WERI-Rb-1 (cell line): ENCODE measurements around the gene FBXO15.

ENCODE experiments used
- DNase-seq: peaks from one replicate; pipeline ENCODE4 v3.0.0-alpha.2; 2020
- H3K27ac ChIP-seq: fragments of 250-450 bp; sonication (Bioruptor Pico); 2 replicates; pipeline ENCODE4 v1.5.1; 2020; ENCODE audit warnings: mild to moderate bottlenecking, moderate library complexity
- H3K27me3 ChIP-seq: fragments of 250-450 bp; sonication (Bioruptor Pico); 2 replicates; pipeline ENCODE4 v1.5.1; 2021; ENCODE audit warnings: mild to moderate bottlenecking, low read depth, moderate library complexity; ENCODE audit not compliant: insufficient read depth, severe bottlenecking
- H3K36me3 ChIP-seq: fragments of 250-450 bp; sonication (Bioruptor Pico); 2 replicates; pipeline ENCODE4 v1.5.1; 2020; ENCODE audit warnings: mild to moderate bottlenecking, moderate library complexity
- H3K4me3 ChIP-seq: 2 replicates; pipeline ENCODE4 v1.5.1; 2011; ENCODE audit warnings: low read depth, mild to moderate bottlenecking, control low read depth, low read length
- H3K9me3 ChIP-seq: fragments of 250-450 bp; sonication (Bioruptor Pico); 2 replicates; pipeline ENCODE4 v1.5.1; 2021; ENCODE audit warnings: mild to moderate bottlenecking, moderate library complexity; ENCODE audit not compliant: severe bottlenecking
- TF ChIP-seq, protein P1 (sequence below): IDR thresholded peaks from 2 replicates; pipeline ENCODE4 v1.5.1; 2011; ENCODE audit warnings: low read depth, mild to moderate bottlenecking, control low read depth, inconsistent platforms, low read length

The FBXO15 gene

DNA sequence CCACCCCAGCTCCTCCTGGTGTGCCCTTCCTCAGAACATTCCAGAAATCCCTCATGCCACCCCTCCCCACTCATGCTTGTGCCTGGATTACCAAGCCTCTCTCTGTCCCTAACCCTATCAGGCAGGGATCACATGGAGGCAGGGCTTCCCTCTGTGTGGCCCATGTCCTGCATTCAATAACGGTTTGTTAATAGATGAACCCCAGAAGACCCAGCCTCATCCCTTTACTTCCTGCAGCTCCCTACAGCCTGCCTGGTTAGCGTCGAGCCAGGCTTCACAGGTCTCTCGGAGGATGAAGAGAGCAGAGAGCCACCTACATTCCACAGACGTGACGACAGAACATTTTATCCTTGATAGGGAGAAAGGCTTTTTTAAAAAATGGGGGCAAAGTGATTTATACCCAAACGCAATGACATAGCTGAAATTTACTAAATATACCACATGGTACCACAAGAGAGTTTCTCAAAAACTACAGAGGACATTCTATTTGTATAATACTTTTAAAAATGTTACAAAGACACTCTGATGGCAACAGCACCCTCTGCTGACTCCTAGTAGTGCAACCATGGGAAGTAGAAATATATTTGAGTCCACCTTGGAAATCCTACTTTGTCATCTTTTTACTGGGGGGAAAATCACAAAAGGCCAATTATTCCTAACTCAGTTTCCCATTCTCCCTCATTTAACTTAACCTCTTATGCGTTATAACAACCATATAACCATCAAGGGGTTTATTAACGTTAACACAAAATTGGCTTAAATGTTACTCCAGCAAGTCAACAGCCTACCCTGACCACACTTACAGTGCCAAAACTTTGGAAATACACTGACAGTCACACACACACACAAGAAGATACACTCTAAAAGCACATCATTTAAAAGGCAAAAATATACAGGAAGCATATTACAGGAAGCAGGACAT lies 30.7 kb downstream of the FBXO15 start:
- Histone ChIP-seq H3K4me3 (no peak overlapping the region), H3K27me3 (no peaks in the 10 kb centered on the region), H3K36me3 (no peaks in the 10 kb centered on the region), H3K27ac (no peak overlapping the region), H3K9me3 (peaks cover 7% of the 10 kb centered on the region)
- no peak for DNase-seq
- TF ChIP-seq, protein P1, sequence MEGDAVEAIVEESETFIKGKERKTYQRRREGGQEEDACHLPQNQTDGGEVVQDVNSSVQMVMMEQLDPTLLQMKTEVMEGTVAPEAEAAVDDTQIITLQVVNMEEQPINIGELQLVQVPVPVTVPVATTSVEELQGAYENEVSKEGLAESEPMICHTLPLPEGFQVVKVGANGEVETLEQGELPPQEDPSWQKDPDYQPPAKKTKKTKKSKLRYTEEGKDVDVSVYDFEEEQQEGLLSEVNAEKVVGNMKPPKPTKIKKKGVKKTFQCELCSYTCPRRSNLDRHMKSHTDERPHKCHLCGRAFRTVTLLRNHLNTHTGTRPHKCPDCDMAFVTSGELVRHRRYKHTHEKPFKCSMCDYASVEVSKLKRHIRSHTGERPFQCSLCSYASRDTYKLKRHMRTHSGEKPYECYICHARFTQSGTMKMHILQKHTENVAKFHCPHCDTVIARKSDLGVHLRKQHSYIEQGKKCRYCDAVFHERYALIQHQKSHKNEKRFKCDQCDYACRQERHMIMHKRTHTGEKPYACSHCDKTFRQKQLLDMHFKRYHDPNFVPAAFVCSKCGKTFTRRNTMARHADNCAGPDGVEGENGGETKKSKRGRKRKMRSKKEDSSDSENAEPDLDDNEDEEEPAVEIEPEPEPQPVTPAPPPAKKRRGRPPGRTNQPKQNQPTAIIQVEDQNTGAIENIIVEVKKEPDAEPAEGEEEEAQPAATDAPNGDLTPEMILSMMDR = peak; percentile 53

DNA sequence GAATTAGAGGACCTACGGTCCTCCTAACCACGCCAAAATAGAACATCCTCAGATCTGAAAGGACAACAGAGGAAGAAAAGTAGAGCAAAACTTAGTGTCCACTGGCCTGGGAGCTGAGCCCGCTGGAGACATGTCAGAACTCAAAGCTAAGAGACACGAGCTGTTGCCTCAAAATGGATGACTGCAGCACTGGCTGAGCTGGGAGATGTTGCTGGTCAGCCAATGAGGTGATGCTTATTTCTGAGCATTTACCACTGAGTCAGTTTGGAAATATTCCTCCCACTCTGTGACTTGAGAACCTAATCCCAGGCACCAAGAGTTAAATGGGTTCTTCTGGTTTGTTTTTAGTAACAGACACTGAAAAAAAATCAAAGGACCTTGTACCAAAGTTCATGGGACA lies 32.6 kb downstream of the FBXO15 start:
- H3K9me3 ChIP-seq = peaks cover 7% of the 10 kb centered on the region
- no peaks in the 10 kb centered on the region for H3K36me3 ChIP-seq
- TF ChIP-seq, protein P1 = no peak
- no peak overlapping the region for H3K4me3 ChIP-seq
- no peak for DNase-seq
- no peak overlapping the region for H3K27ac ChIP-seq
- H3K27me3 ChIP-seq = no peaks in the 10 kb centered on the region

DNA sequence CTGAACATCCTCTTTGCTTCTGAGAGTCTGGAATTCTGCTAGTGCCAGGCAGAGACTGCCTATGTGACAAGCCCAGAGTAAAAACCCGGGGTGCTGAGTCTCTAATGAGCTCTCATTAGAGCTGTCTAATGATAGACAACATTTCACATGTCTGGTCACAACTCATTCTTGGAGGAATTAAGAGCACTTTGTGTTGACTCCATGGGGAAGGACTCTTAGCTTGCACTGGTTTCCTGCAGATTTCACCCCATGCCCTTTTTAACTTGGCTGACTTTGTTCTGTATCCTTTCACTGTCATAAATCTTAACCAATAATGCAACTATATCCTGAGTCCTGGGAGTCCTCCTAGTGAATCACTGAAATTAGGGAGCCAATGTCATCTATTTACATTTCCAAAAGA lies 33.5 kb downstream of the FBXO15 start:
- DNase-seq = no peak
- H3K27me3 ChIP-seq = no peaks in the 10 kb centered on the region
- no peak overlapping the region for H3K27ac ChIP-seq
- H3K36me3 ChIP-seq = no peaks in the 10 kb centered on the region
- peaks cover 7% of the 10 kb centered on the region for H3K9me3 ChIP-seq
- TF ChIP-seq, protein P1 = no peak
- H3K4me3 ChIP-seq = no peak overlapping the region

DNA sequence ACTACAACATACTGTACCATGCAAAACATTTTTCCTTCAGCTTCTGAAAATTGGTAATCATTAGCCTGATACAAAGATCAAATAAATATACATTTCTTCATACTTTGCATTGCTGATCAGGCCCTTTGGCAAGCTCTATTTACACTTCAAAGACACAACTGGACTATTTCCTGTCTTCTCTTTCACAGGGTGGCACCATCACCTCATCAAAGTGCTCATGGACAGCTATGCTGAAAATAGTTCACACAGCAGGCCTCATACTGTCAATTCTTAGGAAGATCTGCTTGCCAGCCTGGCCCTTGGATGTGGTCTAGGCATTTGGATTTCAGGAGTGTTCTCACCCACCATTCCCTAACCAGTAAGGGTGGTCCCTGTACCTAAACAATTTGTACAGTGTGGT lies 33.9 kb downstream of the FBXO15 start:
- no peak overlapping the region for H3K27ac ChIP-seq
- H3K4me3 ChIP-seq = no peak overlapping the region
- no peaks in the 10 kb centered on the region for H3K27me3 ChIP-seq
- DNase-seq = no peak
- peaks cover 7% of the 10 kb centered on the region for H3K9me3 ChIP-seq
- no peaks in the 10 kb centered on the region for H3K36me3 ChIP-seq
- TF ChIP-seq, protein P1 = no peak

DNA sequence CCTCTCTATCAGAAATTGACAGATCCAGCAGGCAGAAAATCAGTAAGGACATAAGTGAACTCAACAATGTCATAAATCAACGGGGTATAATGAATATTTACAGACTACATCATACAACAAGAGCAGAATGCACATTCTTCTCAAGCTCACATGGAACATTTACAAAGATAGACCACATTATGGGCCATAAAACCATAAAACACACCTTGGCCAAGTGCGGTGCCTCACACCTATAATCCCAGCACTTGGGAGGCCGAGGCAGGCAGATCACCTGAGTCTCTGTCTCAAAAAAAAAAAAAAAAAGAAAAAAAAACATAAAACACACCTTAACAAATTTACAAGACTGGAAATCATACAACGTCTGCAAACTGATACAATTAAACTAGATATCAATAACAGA lies 36.7 kb downstream of the FBXO15 start:
- no peak overlapping the region for H3K4me3 ChIP-seq
- no peaks in the 10 kb centered on the region for H3K36me3 ChIP-seq
- DNase-seq = no peak
- TF ChIP-seq, protein P1 = no peak
- H3K27ac ChIP-seq = no peak overlapping the region
- peaks cover 7% of the 10 kb centered on the region for H3K9me3 ChIP-seq
- no peaks in the 10 kb centered on the region for H3K27me3 ChIP-seq

DNA sequence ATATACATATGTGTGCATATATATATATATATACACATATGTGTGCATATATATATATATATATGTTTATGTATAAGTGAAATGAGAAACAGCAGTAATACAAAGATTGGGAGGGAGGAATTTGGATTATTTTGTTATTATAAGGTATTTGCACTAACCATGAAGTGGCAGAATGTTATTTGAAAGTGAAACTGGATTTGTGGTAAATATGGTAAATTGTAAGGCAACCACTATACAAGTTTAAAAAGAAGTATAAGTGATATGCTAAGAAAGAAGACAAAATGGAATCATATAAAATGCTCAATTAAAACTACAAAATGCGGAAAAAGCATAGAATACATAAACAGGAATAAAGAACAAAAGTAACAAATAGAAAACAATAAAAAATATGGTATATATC lies 37.5 kb downstream of the FBXO15 start:
- Histone ChIP-seq H3K36me3 (no peaks in the 10 kb centered on the region), H3K4me3 (no peak overlapping the region), H3K9me3 (peaks cover 7% of the 10 kb centered on the region), H3K27me3 (no peaks in the 10 kb centered on the region), H3K27ac (no peak overlapping the region)
- TF ChIP-seq, protein P1 = no peak
- DNase-seq = no peak
